Naive thymus-derived CD4-positive, alpha-beta T cell (primary cell): Measurements from ENCODE around the gene GMPPA. TPM values are rescaled to one million over a fixed set of nuclear protein-coding genes. Genes with fewer than 3 reads are reported as not detected.
A peak's percentile ranks its signal among the peaks of the same experiment; 100 is the strongest.

Experiments
- ATAC-seq: fragments of 150-1000 bp; cut with Tn5 transposase; 2 replicates; pipeline ENCODE4 v1.10.0; 2021; ENCODE audit warnings: mild to moderate bottlenecking, moderate library complexity
- CTCF ChIA-PET: fragments of 350-600 bp; sonication (Branson Sonifier 250); formaldehyde crosslinking; loops from one replicate; lab custom pipeline; 2021; ENCODE audit warnings: antibody characterized with exemption; lab: Charles Lee
- POLR2A ChIA-PET: fragments of 350-600 bp; sonication (Branson Sonifier 250); formaldehyde crosslinking; loops from one replicate; lab custom pipeline; 2021; ENCODE audit warnings: antibody characterized with exemption, inconsistent platforms; lab: Charles Lee
- DNase-seq, 9 donors: peaks; one replicate each; pipeline versions ENCODE4 v3.0.0 to v3.0.0-alpha.2; 2020 to 2022; ENCODE audit warnings: mixed read lengths in 1 of 9
- H3K27ac ChIP-seq: one replicate; pipeline ENCODE4 v1.7.0; 2013; ENCODE audit warnings: mild to moderate bottlenecking, low read depth, low read length, moderate library complexity
- H3K27me3 ChIP-seq, 2 donors: one replicate each; pipeline ENCODE4 v1.7.0; 2013; ENCODE audit warnings: low read length in 2 of 2, mild to moderate bottlenecking in 2 of 2, moderate library complexity in 2 of 2; ENCODE audit not compliant: control insufficient read depth in 2 of 2, insufficient read depth in 2 of 2
- H3K36me3 ChIP-seq, 3 experiments: 1 replicate in 2 of 3; 2 replicates in 1 of 3; pipeline ENCODE4 v1.7.0; 2013; ENCODE audit warnings: low read length in 3 of 3, mild to moderate bottlenecking in 3 of 3, moderate library complexity in 1 of 3; ENCODE audit not compliant: insufficient read depth in 3 of 3, control insufficient read depth in 2 of 3
- H3K4me1 ChIP-seq, 2 donors: one replicate each; pipeline ENCODE4 v1.7.0; 2013; ENCODE audit warnings: low read length in 2 of 2, mild to moderate bottlenecking in 2 of 2, moderate library complexity in 1 of 2; ENCODE audit not compliant: control insufficient read depth in 2 of 2, insufficient read depth in 2 of 2
- H3K4me3 ChIP-seq: 2 replicates; pipeline ENCODE4 v1.7.0; 2013; ENCODE audit warnings: mild to moderate bottlenecking, low read length
- H3K9me3 ChIP-seq, 3 experiments: 1 replicate in 2 of 3; 2 replicates in 1 of 3; pipeline ENCODE4 v1.7.0; 2013; ENCODE audit warnings: low read length in 3 of 3; ENCODE audit not compliant: control insufficient read depth in 2 of 3
- H3K27ac Mint-ChIP-seq, 9 donors: one replicate each; pipeline ENCODE4 v1.8.0; 2020 to 2022; ENCODE audit warnings: mixed read lengths in 9 of 9, mild to moderate bottlenecking in 8 of 9, moderate library complexity in 5 of 9, inconsistent platforms in 2 of 9
- H3K27me3 Mint-ChIP-seq, 5 donors: one replicate each; pipeline ENCODE4 v1.8.0; 2021 to 2022; ENCODE audit warnings: mixed read lengths in 5 of 5, mild to moderate bottlenecking in 1 of 5
- H3K36me3 Mint-ChIP-seq, 5 donors: one replicate each; pipeline ENCODE4 v1.8.0; 2020 to 2022; ENCODE audit warnings: mixed read lengths in 5 of 5, mild to moderate bottlenecking in 3 of 5, inconsistent platforms in 1 of 5
- H3K4me1 Mint-ChIP-seq, 7 donors: one replicate each; pipeline ENCODE4 v1.8.0; 2020 to 2022; ENCODE audit warnings: mixed read lengths in 7 of 7, mild to moderate bottlenecking in 3 of 7, inconsistent platforms in 1 of 7
- H3K4me3 Mint-ChIP-seq, 10 donors: one replicate each; pipeline ENCODE4 v1.8.0; 2020 to 2022; ENCODE audit warnings: mild to moderate bottlenecking in 10 of 10, mixed read lengths in 10 of 10, moderate library complexity in 6 of 10, inconsistent platforms in 2 of 10
- H3K9me3 Mint-ChIP-seq, 11 donors: one replicate each; pipeline ENCODE4 v1.8.0; 2020 to 2022; ENCODE audit warnings: mixed read lengths in 11 of 11, mild to moderate bottlenecking in 4 of 11, inconsistent platforms in 1 of 11, moderate library complexity in 1 of 11
- intact Hi-C, 2 donors: fragments of 100-400 bp; cut with micrococcal nuclease; formaldehyde crosslinking; loops; one replicate each; pipeline ENCODE4 v1.15.1; 2023
- polyA plus RNA-seq, 2 donors: library from polyadenylated mRNA; unstranded; fragments of 300-500 nt; fragmentation: Illumina TruSeq; gene quantifications; one replicate each; pipeline ENCODE4 v1.2.3, GENCODE V29; 2021
- total RNA-seq, 6 experiments: library from RNA in 5 of 6; stranded (reverse) in 5 of 6; gene quantifications; 1 replicate in 5 of 6; 2 replicates in 1 of 6; pipeline ENCODE4 v1.2.3 and lab custom pipeline; 2021 to 2026

Gene GMPPA
- total and polyA plus RNA-seq, 7 experiments from 2014 or later, result 11.8 to 58.3 (median 28.1) TPM

DNA sequence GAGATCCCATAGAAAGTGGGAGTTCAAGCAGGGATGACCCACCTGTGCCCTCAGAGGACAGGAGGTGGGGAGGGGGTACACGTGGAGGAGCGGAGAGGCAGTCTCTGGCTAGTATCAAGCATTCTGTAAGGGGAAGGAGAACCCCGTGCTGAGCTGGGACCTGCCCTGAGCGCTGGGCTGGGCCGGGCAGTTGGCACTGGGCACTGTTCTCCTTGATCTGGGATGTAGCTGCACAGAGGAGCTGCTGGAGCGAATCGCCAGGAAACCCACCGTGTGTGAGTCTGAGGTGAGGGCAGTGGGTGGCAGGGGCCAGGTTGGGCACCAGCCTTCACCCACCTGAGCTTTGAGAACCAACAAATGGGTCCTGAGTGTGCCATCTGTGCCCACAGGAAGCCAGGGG, 19.8 kb upstream of the GMPPA start:
- Histone ChIP-seq H3K4me1 (no peaks in the 10 kb centered on the region), H3K36me3 (no peaks in the 10 kb centered on the region), H3K27ac (no peak overlapping the region), H3K9me3 (no peaks in the 10 kb centered on the region), H3K27me3 (no peaks in the 10 kb centered on the region), H3K4me3 (no peak overlapping the region)
- no peak overlapping the region for H3K4me3 Mint-ChIP-seq
- H3K27me3 Mint-ChIP-seq, result peaks cover 6 to 24% (median 9%) of the 10 kb centered on the region in 5 donors
- POLR2A ChIA-PET, result no interaction called here
- H3K4me1 Mint-ChIP-seq, result peaks cover 4 to 6% (median 4%) of the 10 kb centered on the region in 7 donors
- DNase-seq (no peak), ATAC-seq (no peak)
- H3K36me3 Mint-ChIP-seq, result peaks cover 0 to 5% (median 0%) of the 10 kb centered on the region in 5 donors
- no peak overlapping the region for H3K27ac Mint-ChIP-seq
- intact Hi-C loops, result no loop called here
- CTCF ChIA-PET, result interaction anchor here (0.9 to 1.0 kb wide), 2 partner anchors 50 to 63 kb away, joined by 3 read pairs; no protein-coding TSS in a partner anchor
- peaks cover 0 to 1% (median 0%) of the 10 kb centered on the region in 11 donors for H3K9me3 Mint-ChIP-seq

DNA sequence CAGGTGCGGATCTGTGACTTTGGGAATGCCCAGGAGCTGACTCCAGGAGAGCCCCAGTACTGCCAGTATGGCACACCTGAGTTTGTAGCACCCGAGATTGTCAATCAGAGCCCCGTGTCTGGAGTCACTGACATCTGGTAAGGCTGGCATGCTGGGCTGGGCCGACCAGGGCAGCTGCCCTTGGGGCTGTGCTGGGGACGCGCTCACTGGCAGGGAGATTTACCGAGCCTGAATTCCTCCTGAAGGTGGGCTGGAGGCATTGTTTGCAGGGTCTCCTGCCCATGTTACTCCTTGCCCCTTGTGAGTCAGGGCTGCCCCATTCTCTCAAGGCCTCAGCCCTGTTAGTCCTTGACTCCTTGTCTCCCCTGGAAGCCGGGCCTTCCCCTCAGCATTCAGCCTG, 18.7 kb upstream of the GMPPA start:
- ATAC-seq (no peak), DNase-seq (no peak)
- ChIA-PET POLR2A (no interaction called here), CTCF (interaction anchor here (1.0 kb wide), 1 partner anchor 49 kb away, joined by 3 read pairs; no protein-coding TSS in a partner anchor)
- H3K36me3 ChIP-seq, result no peaks in the 10 kb centered on the region
- no peaks in the 10 kb centered on the region for H3K27me3 ChIP-seq
- Mint-ChIP-seq H3K4me3 (no peak overlapping the region), H3K27ac (no peak overlapping the region), H3K27me3 (peaks cover 6 to 29% (median 16%) of the 10 kb centered on the region in 5 donors), H3K9me3 (peaks cover 0 to 1% (median 0%) of the 10 kb centered on the region in 11 donors), H3K36me3 (peaks cover 0 to 4% (median 0%) of the 10 kb centered on the region in 5 donors), H3K4me1 (peaks cover 4 to 11% (median 4%) of the 10 kb centered on the region in 7 donors)
- H3K4me1 ChIP-seq, result no peaks in the 10 kb centered on the region
- H3K27ac ChIP-seq, result no peak overlapping the region
- no peaks in the 10 kb centered on the region for H3K9me3 ChIP-seq
- H3K4me3 ChIP-seq, result no peak overlapping the region
- intact Hi-C loops, result no loop called here

DNA sequence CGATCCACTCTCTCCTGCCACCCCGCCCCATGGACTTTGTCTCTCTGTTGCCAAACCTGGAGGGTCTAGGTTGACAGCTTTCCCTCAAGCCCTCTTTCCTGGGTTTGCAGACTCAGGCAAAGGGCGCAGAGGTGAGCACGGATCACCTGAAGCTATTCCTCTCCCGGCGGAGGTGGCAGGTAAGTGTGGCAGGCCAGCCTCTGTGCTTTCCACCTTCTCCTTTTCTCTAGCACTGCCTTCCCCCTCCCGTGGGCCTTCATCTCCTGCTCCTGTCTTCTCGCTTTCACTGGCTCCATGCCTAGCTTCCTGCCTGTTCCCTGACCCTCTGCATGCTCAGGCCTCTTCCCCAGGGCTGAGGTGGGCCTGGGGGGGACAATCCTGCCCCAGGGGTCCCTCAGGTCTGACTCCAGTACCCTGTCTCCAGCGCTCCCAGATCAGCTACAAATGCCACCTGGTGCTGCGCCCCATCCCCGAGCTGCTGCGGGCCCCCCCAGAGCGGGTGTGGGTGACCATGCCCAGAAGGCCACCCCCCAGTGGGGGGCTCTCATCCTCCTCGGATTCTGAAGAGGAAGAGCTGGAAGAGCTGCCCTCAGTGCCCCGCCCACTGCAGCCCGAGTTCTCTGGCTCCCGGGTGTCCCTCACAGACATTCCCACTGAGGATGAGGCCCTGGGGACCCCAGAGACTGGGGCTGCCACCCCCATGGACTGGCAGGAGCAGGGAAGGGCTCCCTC, 15.9 kb upstream of the GMPPA start:
- Histone ChIP-seq H3K9me3 (no peaks in the 10 kb centered on the region), H3K4me1 (no peaks in the 10 kb centered on the region), H3K36me3 (no peaks in the 10 kb centered on the region), H3K27ac (no peak overlapping the region), H3K27me3 (no peaks in the 10 kb centered on the region), H3K4me3 (no peak overlapping the region)
- H3K27ac Mint-ChIP-seq, result peak overlapping the region in 1 of 9 donors; percentile 17
- intact Hi-C loops, result no loop called here
- H3K27me3 Mint-ChIP-seq, result peaks cover 19 to 50% (median 30%) of the 10 kb centered on the region in 5 donors
- H3K4me1 Mint-ChIP-seq, result peaks cover 0 to 6% (median 0%) of the 10 kb centered on the region in 7 donors
- H3K9me3 Mint-ChIP-seq, result no peaks in the 10 kb centered on the region
- ATAC-seq (no peak), DNase-seq (no peak)
- ChIA-PET CTCF (no interaction called here), POLR2A (no interaction called here)
- peaks cover 0 to 4% (median 0%) of the 10 kb centered on the region in 5 donors for H3K36me3 Mint-ChIP-seq
- peak overlapping the region in 2 of 10 donors; percentile 6 to 27 for H3K4me3 Mint-ChIP-seq

DNA sequence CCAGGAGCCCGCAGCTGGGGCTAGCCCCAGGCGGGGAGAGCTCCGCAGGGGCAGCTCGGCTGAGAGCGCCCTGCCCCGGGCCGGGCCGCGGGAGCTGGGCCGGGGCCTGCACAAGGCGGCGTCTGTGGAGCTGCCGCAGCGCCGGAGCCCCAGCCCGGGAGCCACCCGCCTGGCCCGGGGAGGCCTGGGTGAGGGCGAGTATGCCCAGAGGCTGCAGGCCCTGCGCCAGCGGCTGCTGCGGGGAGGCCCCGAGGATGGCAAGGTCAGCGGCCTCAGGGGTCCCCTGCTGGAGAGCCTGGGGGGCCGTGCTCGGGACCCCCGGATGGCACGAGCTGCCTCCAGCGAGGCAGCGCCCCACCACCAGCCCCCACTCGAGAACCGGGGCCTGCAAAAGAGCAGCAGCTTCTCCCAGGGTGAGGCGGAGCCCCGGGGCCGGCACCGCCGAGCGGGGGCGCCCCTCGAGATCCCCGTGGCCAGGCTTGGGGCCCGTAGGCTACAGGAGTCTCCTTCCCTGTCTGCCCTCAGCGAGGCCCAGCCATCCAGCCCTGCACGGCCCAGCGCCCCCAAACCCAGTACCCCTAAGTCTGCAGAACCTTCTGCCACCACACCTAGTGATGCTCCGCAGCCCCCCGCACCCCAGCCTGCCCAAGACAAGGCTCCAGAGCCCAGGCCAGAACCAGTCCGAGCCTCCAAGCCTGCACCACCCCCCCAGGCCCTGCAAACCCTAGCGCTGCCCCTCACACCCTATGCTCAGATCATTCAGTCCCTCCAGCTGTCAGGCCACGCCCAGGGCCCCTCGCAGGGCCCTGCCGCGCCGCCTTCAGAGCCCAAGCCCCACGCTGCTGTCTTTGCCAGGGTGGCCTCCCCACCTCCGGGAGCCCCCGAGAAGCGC, 15.0 kb upstream of the GMPPA start:
- Histone ChIP-seq H3K36me3 (no peaks in the 10 kb centered on the region), H3K9me3 (no peaks in the 10 kb centered on the region), H3K27ac (no peak overlapping the region), H3K4me1 (no peaks in the 10 kb centered on the region), H3K27me3 (no peaks in the 10 kb centered on the region), H3K4me3 (no peak overlapping the region)
- H3K4me1 Mint-ChIP-seq, result peaks cover 0 to 6% (median 0%) of the 10 kb centered on the region in 7 donors
- intact Hi-C loops, result loop anchor here in 1 of 2 donors (1.0 kb wide), 1 partner anchor 15 kb away; the partner anchor contains the start of gene GMPPA
- DNase-seq, result no peak
- H3K27ac Mint-ChIP-seq, result no peak overlapping the region
- no peak for ATAC-seq
- H3K36me3 Mint-ChIP-seq, result peaks cover 0 to 4% (median 0%) of the 10 kb centered on the region in 5 donors
- H3K9me3 Mint-ChIP-seq, result no peaks in the 10 kb centered on the region
- peaks cover 19 to 50% (median 31%) of the 10 kb centered on the region in 5 donors for H3K27me3 Mint-ChIP-seq
- POLR2A ChIA-PET, result no interaction called here
- CTCF ChIA-PET, result no interaction called here
- H3K4me3 Mint-ChIP-seq, result peak overlapping the region in 9 of 10 donors; percentile 65 to 83 (median 72)

DNA sequence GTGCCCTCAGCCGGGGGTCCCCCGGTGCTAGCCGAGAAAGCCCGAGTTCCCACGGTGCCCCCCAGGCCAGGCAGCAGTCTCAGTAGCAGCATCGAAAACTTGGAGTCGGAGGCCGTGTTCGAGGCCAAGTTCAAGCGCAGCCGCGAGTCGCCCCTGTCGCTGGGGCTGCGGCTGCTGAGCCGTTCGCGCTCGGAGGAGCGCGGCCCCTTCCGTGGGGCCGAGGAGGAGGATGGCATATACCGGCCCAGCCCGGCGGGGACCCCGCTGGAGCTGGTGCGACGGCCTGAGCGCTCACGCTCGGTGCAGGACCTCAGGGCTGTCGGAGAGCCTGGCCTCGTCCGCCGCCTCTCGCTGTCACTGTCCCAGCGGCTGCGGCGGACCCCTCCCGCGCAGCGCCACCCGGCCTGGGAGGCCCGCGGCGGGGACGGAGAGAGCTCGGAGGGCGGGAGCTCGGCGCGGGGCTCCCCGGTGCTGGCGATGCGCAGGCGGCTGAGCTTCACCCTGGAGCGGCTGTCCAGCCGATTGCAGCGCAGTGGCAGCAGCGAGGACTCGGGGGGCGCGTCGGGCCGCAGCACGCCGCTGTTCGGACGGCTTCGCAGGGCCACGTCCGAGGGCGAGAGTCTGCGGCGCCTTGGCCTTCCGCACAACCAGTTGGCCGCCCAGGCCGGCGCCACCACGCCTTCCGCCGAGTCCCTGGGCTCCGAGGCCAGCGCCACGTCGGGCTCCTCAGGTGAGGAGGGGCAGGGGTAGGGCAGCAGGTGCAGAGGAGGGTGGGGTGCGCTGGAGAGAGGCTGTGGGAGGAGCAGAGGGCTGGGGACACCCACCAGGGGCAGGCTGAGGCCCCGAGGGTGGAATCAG, 14.1 kb upstream of the GMPPA start:
- Histone ChIP-seq H3K27me3 (no peaks in the 10 kb centered on the region), H3K36me3 (no peaks in the 10 kb centered on the region), H3K4me1 (no peaks in the 10 kb centered on the region), H3K4me3 (peak overlapping the region; percentile 17), H3K9me3 (no peaks in the 10 kb centered on the region), H3K27ac (no peak overlapping the region)
- Mint-ChIP-seq H3K27me3 (peaks cover 19 to 50% (median 31%) of the 10 kb centered on the region in 5 donors), H3K4me1 (peaks cover 0 to 6% (median 0%) of the 10 kb centered on the region in 7 donors), H3K9me3 (no peaks in the 10 kb centered on the region), H3K4me3 (peak overlapping the region in 9 of 10 donors; percentile 65 to 83 (median 72)), H3K27ac (no peak overlapping the region), H3K36me3 (peaks cover 0 to under 1% (median 0%) of the 10 kb centered on the region in 5 donors)
- ATAC-seq (peak; percentile 23), DNase-seq (peak in 1 of 9 donors; percentile 12)
- POLR2A ChIA-PET, result no interaction called here
- intact Hi-C loops, result loop anchor here in 1 of 2 donors (1.0 kb wide), 1 partner anchor 14 kb away; the partner anchor contains the start of gene GMPPA
- CTCF ChIA-PET, result no interaction called here

DNA sequence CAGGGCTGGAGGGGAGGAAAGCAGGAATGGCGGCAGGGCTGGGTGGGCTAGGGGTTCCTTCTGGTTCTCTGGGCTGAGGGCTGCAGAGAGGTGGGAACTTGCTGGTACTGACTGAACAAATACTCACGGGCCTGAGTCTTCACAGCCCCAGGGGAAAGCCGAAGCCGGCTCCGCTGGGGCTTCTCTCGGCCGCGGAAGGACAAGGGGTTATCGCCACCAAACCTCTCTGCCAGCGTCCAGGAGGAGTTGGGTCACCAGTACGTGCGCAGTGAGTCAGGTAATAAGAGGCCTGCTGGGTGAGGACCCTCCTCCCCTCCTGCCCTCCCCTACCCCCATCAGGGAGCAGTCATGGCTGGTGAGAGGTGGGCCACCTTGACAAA, 13.5 kb upstream of the GMPPA start:
- H3K4me1 ChIP-seq, result no peaks in the 10 kb centered on the region
- no peak overlapping the region for H3K27ac ChIP-seq
- Mint-ChIP-seq H3K27me3 (peaks cover 19 to 50% (median 31%) of the 10 kb centered on the region in 5 donors), H3K9me3 (no peaks in the 10 kb centered on the region), H3K36me3 (no peaks in the 10 kb centered on the region), H3K4me3 (peak overlapping the region in 7 of 10 donors; percentile 12 to 75 (median 60)), H3K27ac (no peak overlapping the region), H3K4me1 (peaks cover 0 to 6% (median 0%) of the 10 kb centered on the region in 7 donors)
- no peak for DNase-seq
- H3K4me3 ChIP-seq, result no peak overlapping the region
- intact Hi-C loops, result no loop called here
- CTCF ChIA-PET, result interaction anchor here (0.6 to 0.8 kb wide), 2 partner anchors 44 to 93 kb away, joined by 4 to 5 read pairs; no protein-coding TSS in a partner anchor
- no peaks in the 10 kb centered on the region for H3K36me3 ChIP-seq
- POLR2A ChIA-PET, result interaction anchor here (1.3 kb wide), 1 partner anchor 13 kb away, joined by 3 read pairs; the partner anchor contains the start of gene GMPPA
- no peaks in the 10 kb centered on the region for H3K27me3 ChIP-seq
- ATAC-seq, result no peak
- H3K9me3 ChIP-seq, result no peaks in the 10 kb centered on the region
